ENCODE data around the gene ZMYND10.
A peak's percentile ranks its signal among the peaks of the same experiment; 100 is the strongest.

ZMYND10 gene

DNA sequence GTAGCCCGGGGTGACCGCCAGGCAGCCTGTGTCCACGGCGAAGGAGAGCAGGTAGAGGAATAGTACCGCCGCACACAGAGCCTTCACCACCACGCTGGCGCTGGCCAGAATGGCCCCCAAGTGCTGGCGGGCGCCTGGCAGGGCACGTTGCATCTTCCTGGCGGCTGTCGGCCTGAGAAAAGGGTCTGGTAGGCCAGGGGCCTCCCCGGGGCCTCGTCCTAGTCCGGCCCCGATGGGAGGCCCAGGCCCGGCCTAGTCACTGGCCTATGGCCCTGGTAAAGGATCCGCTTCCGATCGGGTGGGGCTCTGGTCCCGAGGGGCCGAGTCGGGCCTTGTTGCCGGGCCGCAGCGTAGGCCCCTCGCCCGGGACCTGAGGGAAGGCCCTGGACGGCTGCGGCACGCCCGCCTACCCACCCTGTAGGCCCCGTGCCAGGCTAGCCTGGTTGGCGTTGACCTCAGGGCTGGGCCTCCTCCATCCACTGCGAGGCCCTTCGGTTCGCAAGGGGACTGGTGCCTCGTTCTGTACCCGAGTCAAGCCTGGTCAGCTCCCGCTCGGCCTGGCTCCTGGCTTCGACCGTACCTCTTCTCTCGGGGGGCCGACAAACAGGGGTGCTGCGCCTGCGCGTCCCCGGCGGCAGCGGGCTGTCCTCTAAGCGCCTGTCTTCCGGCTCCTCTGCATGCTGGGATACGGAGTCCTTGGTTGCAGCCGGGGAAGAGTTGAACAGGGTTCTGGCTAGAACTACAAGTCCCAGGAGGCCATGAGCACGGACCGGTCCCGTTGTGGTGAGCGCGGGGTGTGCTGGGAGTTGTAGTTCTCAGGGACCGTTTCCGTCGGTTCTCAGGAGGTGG is 13.6 kb upstream of the ZMYND10 start, which contains the start of gene TMEM115:
Gene TMEM115, minus strand, starts transcription at position 611 of the 849 bp plus-strand sequence. Its CDS starts 458 bp downstream, at position 153.
- peak; percentile 99 for FAIRE-seq
- peak; percentile 99 for DNase-seq (ENCODE audit: insufficient read length, low spot score)
- TF ChIP-seq PAX5 (IDR thresholded peaks at IDR 0.05; ENCODE audit: insufficient read depth, low read length, severe bottlenecking) (peak; percentile 64), POU2F2 (IDR thresholded peaks at IDR 0.05; ENCODE audit: low read depth, low read length) (peak; percentile 44), POLR2A (IDR thresholded peaks at IDR 0.05; ENCODE audit: low read depth, low read length) (peak; percentile 65; the same call in 1 of the 2 replicates), TAF1 (IDR thresholded peaks at IDR 0.05; ENCODE audit: low read depth, low read length) (no peak; the same call in 1 of the 2 replicates), POLR2AphosphoS5 (IDR thresholded peaks at IDR 0.05; ENCODE audit: low read depth, low read length) (peak; percentile 75), SPI1 (IDR thresholded peaks at IDR 0.05; ENCODE audit: low read depth, low read length) (no peak)

- DNase-seq (ENCODE audit: insufficient read length, low spot score) (no peak), FAIRE-seq (no peak)
- TF ChIP-seq PAX5 (IDR thresholded peaks at IDR 0.05; ENCODE audit: insufficient read depth, low read length, severe bottlenecking) = no peak
- no peak for TF ChIP-seq POLR2AphosphoS5 (IDR thresholded peaks at IDR 0.05; ENCODE audit: low read depth, low read length)
- TF ChIP-seq POU2F2 (IDR thresholded peaks at IDR 0.05; ENCODE audit: low read depth, low read length) = no peak
Observed at GRCh38 chr3:50358355-50358910, 12.9 kb upstream of the ZMYND10 start.

- DNase-seq (ENCODE audit: insufficient read length, low spot score) (no peak), FAIRE-seq (no peak)
- TF ChIP-seq POLR2A (IDR thresholded peaks at IDR 0.05; ENCODE audit: low read depth, low read length) (no peak), POU2F2 (IDR thresholded peaks at IDR 0.05; ENCODE audit: low read depth, low read length) (no peak), POLR2AphosphoS5 (IDR thresholded peaks at IDR 0.05; ENCODE audit: low read depth, low read length) (no peak), SPI1 (IDR thresholded peaks at IDR 0.05; ENCODE audit: low read depth, low read length) (no peak), PAX5 (IDR thresholded peaks at IDR 0.05; ENCODE audit: insufficient read depth, low read length, severe bottlenecking) (no peak), TAF1 (IDR thresholded peaks at IDR 0.05; ENCODE audit: low read depth, low read length) (no peak)
Observed at GRCh38 chr3:50357481-50357880, 11.9 kb upstream of the ZMYND10 start.

DNA sequence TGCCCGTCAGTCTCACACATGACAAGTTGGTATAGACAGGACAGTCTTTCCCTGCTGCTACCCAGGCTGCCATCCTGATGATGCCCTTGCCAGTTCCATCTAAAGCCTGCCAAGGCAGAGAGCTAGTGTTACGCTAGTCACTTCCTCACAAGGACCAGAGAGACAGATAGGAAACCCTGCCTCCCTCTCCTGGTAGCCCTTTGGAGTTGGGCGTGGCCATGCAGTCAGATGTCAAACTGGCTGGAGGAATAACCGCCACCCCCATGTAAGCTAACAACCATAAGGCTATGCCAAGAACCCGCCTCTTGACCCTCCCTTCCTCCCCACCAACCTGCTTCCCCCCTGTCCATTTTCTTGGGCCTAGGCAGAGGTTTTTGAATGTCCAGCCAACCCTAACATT is 11.0 kb upstream of the ZMYND10 start:
- FAIRE-seq (no peak), DNase-seq (ENCODE audit: insufficient read length, low spot score) (no peak)
- TF ChIP-seq SPI1 (IDR thresholded peaks at IDR 0.05; ENCODE audit: low read depth, low read length) (no peak), PAX5 (IDR thresholded peaks at IDR 0.05; ENCODE audit: insufficient read depth, low read length, severe bottlenecking) (no peak), TAF1 (IDR thresholded peaks at IDR 0.05; ENCODE audit: low read depth, low read length) (no peak), POU2F2 (IDR thresholded peaks at IDR 0.05; ENCODE audit: low read depth, low read length) (no peak), POLR2AphosphoS5 (IDR thresholded peaks at IDR 0.05; ENCODE audit: low read depth, low read length) (no peak), POLR2A (IDR thresholded peaks at IDR 0.05; ENCODE audit: low read depth, low read length) (no peak)

DNA sequence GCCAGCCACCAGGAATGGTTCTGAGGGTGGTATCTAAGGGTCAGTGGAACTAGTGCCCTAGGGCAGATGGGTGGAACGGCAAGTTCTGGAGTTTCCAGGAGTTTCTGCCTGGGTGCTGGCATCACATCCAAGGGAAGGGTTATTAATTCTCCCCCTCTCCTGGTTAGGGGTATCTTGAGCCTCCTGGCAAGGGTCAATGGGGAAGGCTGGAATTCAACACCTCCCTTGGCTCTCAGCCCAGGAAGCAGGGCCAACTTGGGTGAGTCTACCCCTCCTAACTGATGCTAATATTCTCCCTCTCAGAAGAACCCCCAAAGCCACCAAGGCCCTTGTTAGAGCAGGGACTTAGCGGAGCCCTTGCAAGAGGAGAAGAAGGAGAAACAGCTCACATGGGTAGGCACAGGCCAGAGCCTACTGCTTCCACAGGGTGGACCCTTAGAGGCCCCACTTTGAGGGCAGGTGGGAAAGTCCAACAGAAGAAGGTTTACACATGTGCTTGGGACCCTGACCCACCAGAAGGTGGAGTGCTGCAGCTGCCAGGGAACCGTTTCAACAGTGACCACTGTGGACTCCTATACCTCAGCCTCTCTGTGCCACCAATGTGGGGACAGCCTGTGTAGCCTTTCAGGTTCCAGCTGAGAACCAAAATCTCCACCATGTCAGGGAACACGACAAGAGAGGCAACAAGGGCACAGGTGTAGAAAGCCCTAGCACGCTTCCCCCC is 10.5 kb upstream of the ZMYND10 start:
- DNase-seq (ENCODE audit: insufficient read length, low spot score) (no peak), FAIRE-seq (no peak)
- TF ChIP-seq TAF1 (IDR thresholded peaks at IDR 0.05; ENCODE audit: low read depth, low read length) (no peak), POU2F2 (IDR thresholded peaks at IDR 0.05; ENCODE audit: low read depth, low read length) (no peak), SPI1 (IDR thresholded peaks at IDR 0.05; ENCODE audit: low read depth, low read length) (no peak), POLR2AphosphoS5 (IDR thresholded peaks at IDR 0.05; ENCODE audit: low read depth, low read length) (no peak), POLR2A (IDR thresholded peaks at IDR 0.05; ENCODE audit: low read depth, low read length) (no peak), PAX5 (IDR thresholded peaks at IDR 0.05; ENCODE audit: insufficient read depth, low read length, severe bottlenecking) (no peak)

- FAIRE-seq (no peak), DNase-seq (ENCODE audit: insufficient read length, low spot score) (no peak)
- no peak for TF ChIP-seq PAX5 (IDR thresholded peaks at IDR 0.05; ENCODE audit: insufficient read depth, low read length, severe bottlenecking)
- no peak for TF ChIP-seq POLR2A (IDR thresholded peaks at IDR 0.05; ENCODE audit: low read depth, low read length)
- TF ChIP-seq TAF1 (IDR thresholded peaks at IDR 0.05; ENCODE audit: low read depth, low read length) = no peak
- TF ChIP-seq POLR2AphosphoS5 (IDR thresholded peaks at IDR 0.05; ENCODE audit: low read depth, low read length) = no peak
- no peak for TF ChIP-seq POU2F2 (IDR thresholded peaks at IDR 0.05; ENCODE audit: low read depth, low read length)
- TF ChIP-seq SPI1 (IDR thresholded peaks at IDR 0.05; ENCODE audit: low read depth, low read length) = no peak
Observed at GRCh38 chr3:50354850-50355249, 9.3 kb upstream of the ZMYND10 start.

GRCh38 chr3:50354186-50354764 is 8.7 kb upstream of the ZMYND10 start:
- DNase-seq (ENCODE audit: insufficient read length, low spot score) (no peak), FAIRE-seq (no peak)

GRCh38 chr3:50353245-50354004 is 7.9 kb upstream of the ZMYND10 start:
- FAIRE-seq (no peak), DNase-seq (ENCODE audit: insufficient read length, low spot score) (no peak)
- no peak for TF ChIP-seq TAF1 (IDR thresholded peaks at IDR 0.05; ENCODE audit: low read depth, low read length)
- peak; percentile 48; the same call in 1 of the 2 replicates for TF ChIP-seq POLR2AphosphoS5 (IDR thresholded peaks at IDR 0.05; ENCODE audit: low read depth, low read length)
- no peak for TF ChIP-seq SPI1 (IDR thresholded peaks at IDR 0.05; ENCODE audit: low read depth, low read length)
- TF ChIP-seq POU2F2 (IDR thresholded peaks at IDR 0.05; ENCODE audit: low read depth, low read length) = no peak
- 0 out of 2 replicates have a peak, but pooled peaks have one; percentile 13 for TF ChIP-seq POLR2A (IDR thresholded peaks at IDR 0.05; ENCODE audit: low read depth, low read length)
- TF ChIP-seq PAX5 (IDR thresholded peaks at IDR 0.05; ENCODE audit: insufficient read depth, low read length, severe bottlenecking) = no peak

More at GRCh38 chr3:50354186-50354764, 8.7 kb upstream of the ZMYND10 start:
- TF ChIP-seq POU2F2 (IDR thresholded peaks at IDR 0.05; ENCODE audit: low read depth, low read length) = no peak
- TF ChIP-seq SPI1 (IDR thresholded peaks at IDR 0.05; ENCODE audit: low read depth, low read length) = no peak
- no peak for TF ChIP-seq POLR2AphosphoS5 (IDR thresholded peaks at IDR 0.05; ENCODE audit: low read depth, low read length)
- no peak for TF ChIP-seq PAX5 (IDR thresholded peaks at IDR 0.05; ENCODE audit: insufficient read depth, low read length, severe bottlenecking)

All from GM12891 (cell line).